ENCODE data around the gene ARL5C.

DNA sequence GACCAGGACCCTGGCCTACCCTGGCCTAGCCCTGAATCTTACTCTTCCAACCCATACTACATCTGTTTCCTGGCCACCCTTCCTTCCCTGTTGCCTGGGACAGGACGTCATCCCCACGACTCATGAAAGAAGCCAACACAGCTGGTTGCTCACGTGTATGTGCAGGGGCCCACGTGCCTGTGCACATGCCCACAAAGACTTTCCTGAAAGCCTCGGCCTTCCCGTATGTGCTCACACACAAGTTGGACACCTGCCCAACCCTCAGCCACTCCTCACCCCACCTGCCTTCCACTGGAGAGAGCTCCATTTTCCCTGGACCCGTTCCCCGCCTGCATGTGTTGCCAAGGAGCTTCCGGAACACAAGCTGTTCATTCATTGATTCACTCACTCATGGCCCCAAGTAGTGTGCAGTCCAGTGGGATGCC is 21.5 kb downstream of the ARL5C start:
- TF ChIP-seq, protein P1, sequence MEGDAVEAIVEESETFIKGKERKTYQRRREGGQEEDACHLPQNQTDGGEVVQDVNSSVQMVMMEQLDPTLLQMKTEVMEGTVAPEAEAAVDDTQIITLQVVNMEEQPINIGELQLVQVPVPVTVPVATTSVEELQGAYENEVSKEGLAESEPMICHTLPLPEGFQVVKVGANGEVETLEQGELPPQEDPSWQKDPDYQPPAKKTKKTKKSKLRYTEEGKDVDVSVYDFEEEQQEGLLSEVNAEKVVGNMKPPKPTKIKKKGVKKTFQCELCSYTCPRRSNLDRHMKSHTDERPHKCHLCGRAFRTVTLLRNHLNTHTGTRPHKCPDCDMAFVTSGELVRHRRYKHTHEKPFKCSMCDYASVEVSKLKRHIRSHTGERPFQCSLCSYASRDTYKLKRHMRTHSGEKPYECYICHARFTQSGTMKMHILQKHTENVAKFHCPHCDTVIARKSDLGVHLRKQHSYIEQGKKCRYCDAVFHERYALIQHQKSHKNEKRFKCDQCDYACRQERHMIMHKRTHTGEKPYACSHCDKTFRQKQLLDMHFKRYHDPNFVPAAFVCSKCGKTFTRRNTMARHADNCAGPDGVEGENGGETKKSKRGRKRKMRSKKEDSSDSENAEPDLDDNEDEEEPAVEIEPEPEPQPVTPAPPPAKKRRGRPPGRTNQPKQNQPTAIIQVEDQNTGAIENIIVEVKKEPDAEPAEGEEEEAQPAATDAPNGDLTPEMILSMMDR (IDR thresholded peaks at IDR 0.05) = no peak
- TF ChIP-seq POLR2A (IDR thresholded peaks at IDR 0.05) = no peak

All from uterus (tissue), 2 donors.